NCI-H1417 treated with DMSO at 0.1 percent for 48 hours (cell line): ENCODE results near the gene IGSF11.
"Not testable (repeated sequence)": the region's sequence is repeated elsewhere in the genome, so short reads cannot be mapped to it uniquely, and the experiment has no call there.

Source experiments
- DNase-seq: peaks from one replicate; lab custom pipeline; 2025; lab: John Stamatoyannopoulos, UW

Gene IGSF11

DNA sequence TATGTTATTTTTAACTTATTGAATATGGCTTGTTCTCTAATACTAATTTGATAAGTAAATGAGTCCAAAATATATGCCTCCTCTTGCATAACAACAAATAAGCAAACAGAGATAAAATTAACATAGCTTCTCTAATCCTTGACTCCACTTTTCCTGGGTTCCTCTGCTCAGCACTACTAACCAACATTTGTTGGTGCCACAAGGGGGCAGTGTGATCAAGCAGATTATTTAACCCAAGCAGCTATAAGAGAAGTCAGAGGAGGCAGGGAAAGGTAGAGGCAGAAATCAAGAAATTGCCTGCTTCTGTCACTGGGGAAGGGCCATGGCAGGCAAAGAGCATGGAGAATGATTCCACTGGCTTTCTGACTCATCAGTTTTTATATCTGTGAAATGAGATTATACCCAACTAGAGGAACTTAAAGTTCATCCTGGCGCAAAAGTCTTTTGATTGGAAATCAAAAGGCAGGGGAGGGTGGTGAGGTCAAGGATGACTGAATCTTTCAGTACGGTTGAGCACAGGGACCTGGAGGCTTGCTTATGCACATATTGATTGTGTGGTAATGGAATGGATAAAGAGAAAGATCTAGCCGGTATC lies 152.2 kb downstream of the IGSF11 start:
- no peak for DNase-seq

DNA sequence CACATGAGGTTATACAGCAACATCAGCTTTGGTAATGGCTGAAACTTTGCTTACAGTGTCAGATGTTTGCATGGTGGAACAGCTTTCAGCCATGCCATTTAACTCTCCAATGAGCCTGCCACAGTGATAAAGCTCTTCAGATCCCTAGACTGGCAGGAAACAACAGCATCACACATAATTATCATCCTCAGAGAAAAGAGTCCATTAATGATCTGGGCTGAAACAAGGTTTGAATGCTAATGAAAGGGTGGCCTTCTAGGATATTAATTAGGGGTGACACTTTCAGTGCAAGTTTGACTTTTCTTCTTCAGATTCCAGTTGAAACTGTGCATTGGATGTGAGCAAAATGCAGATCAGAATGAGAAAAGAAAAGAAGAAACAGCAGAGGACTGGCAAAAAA lies 166.6 kb downstream of the IGSF11 start:
- no peak for DNase-seq

DNA sequence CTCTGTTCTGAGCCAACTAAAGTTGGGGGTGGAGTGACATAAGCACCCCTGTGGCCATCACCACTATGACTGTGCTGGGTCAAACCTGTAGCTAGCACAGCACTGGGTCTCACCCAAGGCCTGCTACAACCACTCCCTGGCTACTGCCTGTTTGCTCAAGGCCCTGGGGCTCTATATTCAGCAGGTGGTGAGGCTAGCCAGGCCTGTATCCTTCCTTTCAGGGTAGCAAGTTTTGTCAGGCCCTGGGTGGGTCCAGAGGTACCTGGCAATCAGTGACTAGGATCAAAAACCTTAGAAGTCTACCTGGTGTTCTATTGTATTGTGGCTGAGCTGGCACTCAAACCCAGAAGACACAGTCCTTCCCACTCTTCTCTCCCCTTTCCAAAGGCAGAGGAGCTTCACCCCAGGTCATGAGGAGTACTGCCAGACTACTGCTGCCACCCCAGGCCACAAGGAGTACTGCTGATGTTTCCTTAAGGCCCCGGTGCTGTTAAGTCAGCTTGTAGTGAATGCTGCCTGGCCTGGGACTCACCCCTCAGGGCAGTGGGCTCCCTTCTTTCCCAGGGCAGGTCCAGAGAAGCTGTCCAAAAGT lies 170.8 kb downstream of the IGSF11 start:
- no peak for DNase-seq

DNA sequence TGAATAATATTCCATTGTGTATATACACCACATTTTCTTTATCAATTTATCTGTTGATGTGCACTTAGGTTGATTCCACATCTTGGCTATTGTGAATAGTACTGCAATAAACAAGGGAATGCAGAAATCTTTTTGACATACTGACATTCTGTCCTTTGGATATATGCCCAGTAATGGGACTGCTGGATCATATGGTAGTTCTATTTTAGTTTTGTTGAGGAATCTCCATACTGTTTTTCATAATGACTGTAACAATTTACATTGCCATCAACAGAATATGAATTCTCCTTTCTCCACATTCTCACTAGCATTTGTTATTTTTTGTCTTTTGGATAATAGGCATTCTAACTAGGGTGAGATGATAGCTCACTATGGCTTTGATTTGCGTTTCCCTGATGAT lies 174.7 kb downstream of the IGSF11 start:
- DNase-seq, result no peak

DNA sequence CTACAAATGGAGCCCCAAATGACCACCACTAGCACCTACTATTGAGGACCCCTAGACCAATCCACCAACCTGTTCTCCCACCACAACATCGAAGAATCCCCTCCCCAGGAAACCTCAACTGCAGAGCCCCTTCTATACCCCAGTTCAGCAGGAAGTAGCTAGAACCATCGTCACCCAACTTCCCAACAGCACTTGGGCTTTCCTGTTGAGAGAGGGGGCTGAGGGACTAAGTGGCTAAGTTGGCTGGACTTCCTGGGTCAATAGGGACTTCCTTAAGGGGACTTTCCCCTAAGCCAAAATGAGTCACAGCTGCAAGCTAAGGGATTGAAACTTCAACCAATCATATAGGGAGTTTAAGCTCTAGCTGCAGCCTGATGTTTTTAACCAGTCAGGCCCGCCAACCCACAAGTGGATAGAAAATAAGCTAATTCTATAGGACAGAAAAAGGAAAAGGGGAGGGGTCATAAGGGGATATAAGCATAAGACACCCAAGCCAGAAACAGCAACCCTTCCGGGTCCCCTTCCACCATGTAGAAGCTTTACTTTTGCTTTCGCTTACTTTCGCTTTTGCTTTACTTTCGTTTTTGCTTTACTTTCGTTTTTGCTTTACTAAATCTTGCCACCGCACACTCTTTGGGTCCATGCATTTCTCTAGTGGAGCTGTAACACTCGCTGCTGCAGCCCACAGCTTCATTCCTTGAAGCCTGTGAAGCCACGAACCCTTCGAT lies 183.0 kb downstream of the IGSF11 start:
- not testable (repeated sequence) for DNase-seq

DNA sequence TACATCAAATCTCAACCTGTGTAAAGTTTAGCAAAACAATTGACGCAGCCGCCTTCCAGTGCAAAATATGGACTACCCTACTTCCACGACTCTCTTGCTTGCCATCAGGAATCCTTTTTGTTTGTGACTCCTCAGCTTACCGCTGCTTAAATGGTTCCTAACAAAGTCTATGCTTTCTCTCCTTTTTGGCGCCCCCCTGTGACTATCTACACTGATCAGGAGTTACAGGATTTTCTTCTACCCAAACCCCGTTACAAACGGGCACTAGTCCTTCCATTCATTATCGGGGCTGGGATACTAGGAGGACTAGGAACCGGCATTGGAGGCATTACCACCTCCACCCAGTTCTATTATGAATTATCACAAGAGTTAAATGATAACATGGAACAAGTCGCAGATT lies 184.0 kb downstream of the IGSF11 start:
- no peak for DNase-seq
